ENCODE data around the gene GRAP2. TPM values are rescaled to one million over a fixed set of nuclear protein-coding genes. Genes with fewer than 3 reads are reported as not detected.

Gene GRAP2
- total RNA-seq, 4 donors from 2014 or later, result 0.67 to 3.1 (median 1.7) TPM

- no peak overlapping the region for H3K27ac ChIP-seq
- WGBS, 2 donors (ENCODE audit: low coverage in 1 of 2), result 81 to 88% methylated on average over 6 of the region's 16 CpGs
- TF ChIP-seq EP300 (IDR thresholded peaks at IDR 0.05), result no peak
- TF ChIP-seq POLR2AphosphoS5 (IDR thresholded peaks at IDR 0.05), result no peak
- TF ChIP-seq POLR2A (IDR thresholded peaks at IDR 0.05), result no peak
- TF ChIP-seq, protein P1, sequence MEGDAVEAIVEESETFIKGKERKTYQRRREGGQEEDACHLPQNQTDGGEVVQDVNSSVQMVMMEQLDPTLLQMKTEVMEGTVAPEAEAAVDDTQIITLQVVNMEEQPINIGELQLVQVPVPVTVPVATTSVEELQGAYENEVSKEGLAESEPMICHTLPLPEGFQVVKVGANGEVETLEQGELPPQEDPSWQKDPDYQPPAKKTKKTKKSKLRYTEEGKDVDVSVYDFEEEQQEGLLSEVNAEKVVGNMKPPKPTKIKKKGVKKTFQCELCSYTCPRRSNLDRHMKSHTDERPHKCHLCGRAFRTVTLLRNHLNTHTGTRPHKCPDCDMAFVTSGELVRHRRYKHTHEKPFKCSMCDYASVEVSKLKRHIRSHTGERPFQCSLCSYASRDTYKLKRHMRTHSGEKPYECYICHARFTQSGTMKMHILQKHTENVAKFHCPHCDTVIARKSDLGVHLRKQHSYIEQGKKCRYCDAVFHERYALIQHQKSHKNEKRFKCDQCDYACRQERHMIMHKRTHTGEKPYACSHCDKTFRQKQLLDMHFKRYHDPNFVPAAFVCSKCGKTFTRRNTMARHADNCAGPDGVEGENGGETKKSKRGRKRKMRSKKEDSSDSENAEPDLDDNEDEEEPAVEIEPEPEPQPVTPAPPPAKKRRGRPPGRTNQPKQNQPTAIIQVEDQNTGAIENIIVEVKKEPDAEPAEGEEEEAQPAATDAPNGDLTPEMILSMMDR (IDR thresholded peaks at IDR 0.05), result no peak
- no peak for ATAC-seq
- H3K27me3 ChIP-seq, result peaks cover 65% of the 10 kb centered on the region
- no peak overlapping the region for H3K4me3 ChIP-seq
- no peaks in the 10 kb centered on the region for H3K36me3 ChIP-seq
- no peaks in the 10 kb centered on the region for H3K9me3 ChIP-seq
- H3K4me1 ChIP-seq, result peaks cover 0 to 25% (median 3%) of the 10 kb centered on the region in 3 donors
Observed at GRCh38 chr22:39999144-39999757, 98.4 kb downstream of the GRAP2 start.

DNA sequence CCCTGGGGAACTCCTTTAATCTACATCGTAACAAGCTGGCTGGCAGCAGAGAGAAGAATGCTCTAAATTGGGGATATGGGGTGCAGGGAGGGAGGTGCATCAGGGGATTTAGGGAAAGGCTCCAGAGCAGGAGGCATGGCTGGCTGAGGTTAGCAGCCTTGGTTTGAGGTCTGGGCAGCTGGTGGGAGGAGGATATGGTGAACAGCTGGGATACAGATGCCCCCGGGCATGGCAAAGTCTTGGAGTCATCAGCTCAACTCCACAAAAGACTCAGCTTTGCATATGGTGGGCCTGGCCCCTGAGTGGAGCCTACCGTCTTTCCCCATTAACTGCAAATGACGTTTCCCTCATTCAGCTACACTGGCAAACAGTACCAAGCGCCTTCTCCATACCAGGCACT lies 99.3 kb downstream of the GRAP2 start:
- Histone ChIP-seq H3K27me3 (peaks cover 56% of the 10 kb centered on the region), H3K4me1 (peaks cover 0 to 21% (median under 1%) of the 10 kb centered on the region in 3 donors), H3K9me3 (no peaks in the 10 kb centered on the region), H3K4me3 (no peak overlapping the region), H3K27ac (no peak overlapping the region), H3K36me3 (no peaks in the 10 kb centered on the region)
- TF ChIP-seq, protein P1 (IDR thresholded peaks at IDR 0.05), result no peak
- TF ChIP-seq POLR2A (IDR thresholded peaks at IDR 0.05) (no peak), EP300 (IDR thresholded peaks at IDR 0.05) (no peak), POLR2AphosphoS5 (IDR thresholded peaks at IDR 0.05) (no peak)
- ATAC-seq, result no peak
- WGBS, 2 donors (ENCODE audit: low coverage in 1 of 2), result 93 to 100% methylated on average over 1 to 5 of the region's 5 CpGs

- TF ChIP-seq EP300 (IDR thresholded peaks at IDR 0.05), result no peak
- no peak for TF ChIP-seq POLR2A (IDR thresholded peaks at IDR 0.05)
- TF ChIP-seq, protein P1 (IDR thresholded peaks at IDR 0.05), result no peak
- 96% methylated on average over 4 of the region's 4 CpGs; no CpG with 5 or more reads in 1 of the 2 donors for WGBS, 2 donors (ENCODE audit: low coverage in 1 of 2)
- no peak overlapping the region for H3K27ac ChIP-seq
Observed at GRCh38 chr22:40001106-40001505, 100.2 kb downstream of the GRAP2 start.

GRCh38 chr22:40001800-40002577 lies 101.1 kb downstream of the GRAP2 start:
- Histone ChIP-seq H3K27me3 (peaks cover 52% of the 10 kb centered on the region), H3K4me1 (peaks cover 0 to 17% (median 0%) of the 10 kb centered on the region in 3 donors), H3K4me3 (no peak overlapping the region), H3K36me3 (no peaks in the 10 kb centered on the region), H3K9me3 (no peaks in the 10 kb centered on the region), H3K27ac (peak overlapping the region in 2 of 4 donors; percentile 7 to 10)
- TF ChIP-seq EP300 (IDR thresholded peaks at IDR 0.05) (no peak), POLR2AphosphoS5 (IDR thresholded peaks at IDR 0.05) (no peak), POLR2A (IDR thresholded peaks at IDR 0.05) (no peak)
- TF ChIP-seq, protein P1 (IDR thresholded peaks at IDR 0.05), result no peak
- ATAC-seq, result no peak
- WGBS, 2 donors (ENCODE audit: low coverage in 1 of 2), result 52 to 76% methylated on average over 2 to 3 of the region's 14 CpGs

More at GRCh38 chr22:40001106-40001505, 100.2 kb downstream of the GRAP2 start:
- H3K27me3 ChIP-seq, result peaks cover 52% of the 10 kb centered on the region
- H3K4me3 ChIP-seq, result no peak overlapping the region
- no peaks in the 10 kb centered on the region for H3K36me3 ChIP-seq
- ATAC-seq, result no peak
- H3K4me1 ChIP-seq, result peaks cover 0 to 17% (median 0%) of the 10 kb centered on the region in 3 donors
- H3K9me3 ChIP-seq, result no peaks in the 10 kb centered on the region

Data from gastroesophageal sphincter (tissue), 4 donors.